ENCODE measurements around the gene NRL. TPM values are rescaled to one million over a fixed set of nuclear protein-coding genes. Genes with fewer than 3 reads are reported as not detected.

NRL gene
- total RNA-seq, 6 donors from 2014 or later: 2.6 to 9.8 (median 4.4) TPM

- ATAC-seq (ENCODE audit: low FRiP score in 2 of 2): no peak
- TF ChIP-seq, protein P1, sequence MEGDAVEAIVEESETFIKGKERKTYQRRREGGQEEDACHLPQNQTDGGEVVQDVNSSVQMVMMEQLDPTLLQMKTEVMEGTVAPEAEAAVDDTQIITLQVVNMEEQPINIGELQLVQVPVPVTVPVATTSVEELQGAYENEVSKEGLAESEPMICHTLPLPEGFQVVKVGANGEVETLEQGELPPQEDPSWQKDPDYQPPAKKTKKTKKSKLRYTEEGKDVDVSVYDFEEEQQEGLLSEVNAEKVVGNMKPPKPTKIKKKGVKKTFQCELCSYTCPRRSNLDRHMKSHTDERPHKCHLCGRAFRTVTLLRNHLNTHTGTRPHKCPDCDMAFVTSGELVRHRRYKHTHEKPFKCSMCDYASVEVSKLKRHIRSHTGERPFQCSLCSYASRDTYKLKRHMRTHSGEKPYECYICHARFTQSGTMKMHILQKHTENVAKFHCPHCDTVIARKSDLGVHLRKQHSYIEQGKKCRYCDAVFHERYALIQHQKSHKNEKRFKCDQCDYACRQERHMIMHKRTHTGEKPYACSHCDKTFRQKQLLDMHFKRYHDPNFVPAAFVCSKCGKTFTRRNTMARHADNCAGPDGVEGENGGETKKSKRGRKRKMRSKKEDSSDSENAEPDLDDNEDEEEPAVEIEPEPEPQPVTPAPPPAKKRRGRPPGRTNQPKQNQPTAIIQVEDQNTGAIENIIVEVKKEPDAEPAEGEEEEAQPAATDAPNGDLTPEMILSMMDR (IDR thresholded peaks at IDR 0.05): no peak
- TF ChIP-seq POLR2AphosphoS5 (IDR thresholded peaks at IDR 0.05) (no peak), POLR2A (IDR thresholded peaks at IDR 0.05) (no peak), EP300 (IDR thresholded peaks at IDR 0.05) (no peak)
- Histone ChIP-seq H3K4me3 (no peak overlapping the region), H3K27me3 (no peaks in the 10 kb centered on the region), H3K4me1 (peaks cover 8 to 28% (median 12%) of the 10 kb centered on the region in 4 donors), H3K36me3 (peaks cover 40 to 73% (median 57%) of the 10 kb centered on the region in 4 donors), H3K9me3 (no peaks in the 10 kb centered on the region), H3K27ac (no peak overlapping the region)
- DNase-seq: no peak
- 83 to 92% methylated on average over 5 to 9 of the region's 9 CpGs for WGBS, 2 donors
These were observed 36.2 kb upstream of the NRL start for GRCh38 chr14:24150993-24151392.

- WGBS, 2 donors: 93 to 100% methylated on average over 2 to 9 of the region's 9 CpGs
- H3K27me3 ChIP-seq: no peaks in the 10 kb centered on the region
- peaks cover 36 to 69% (median 53%) of the 10 kb centered on the region in 4 donors for H3K36me3 ChIP-seq
- ATAC-seq (ENCODE audit: low FRiP score in 2 of 2) (no peak), DNase-seq (no peak)
- H3K4me1 ChIP-seq: peaks cover 10 to 32% (median 16%) of the 10 kb centered on the region in 4 donors
- no peaks in the 10 kb centered on the region for H3K9me3 ChIP-seq
- H3K4me3 ChIP-seq: no peak overlapping the region
- no peak overlapping the region for H3K27ac ChIP-seq
- TF ChIP-seq POLR2A (IDR thresholded peaks at IDR 0.05): no peak
- TF ChIP-seq EP300 (IDR thresholded peaks at IDR 0.05): no peak
- no peak for TF ChIP-seq POLR2AphosphoS5 (IDR thresholded peaks at IDR 0.05)
- TF ChIP-seq, protein P1 (IDR thresholded peaks at IDR 0.05): no peak
These were observed 35.8 kb upstream of the NRL start for GRCh38 chr14:24150567-24150966.

GRCh38 chr14:24150061-24150460 is 35.3 kb upstream of the NRL start:
- peaks cover 15 to 37% (median 20%) of the 10 kb centered on the region in 4 donors for H3K4me1 ChIP-seq
- 93 to 98% methylated on average over 5 to 9 of the region's 9 CpGs for WGBS, 2 donors
- DNase-seq (no peak), ATAC-seq (ENCODE audit: low FRiP score in 2 of 2) (no peak)
- no peak overlapping the region for H3K4me3 ChIP-seq
- H3K9me3 ChIP-seq: no peaks in the 10 kb centered on the region
- H3K36me3 ChIP-seq: peaks cover 31 to 64% (median 48%) of the 10 kb centered on the region in 4 donors
- no peak overlapping the region for H3K27ac ChIP-seq
- no peak for TF ChIP-seq EP300 (IDR thresholded peaks at IDR 0.05)
- TF ChIP-seq POLR2AphosphoS5 (IDR thresholded peaks at IDR 0.05): no peak
- TF ChIP-seq POLR2A (IDR thresholded peaks at IDR 0.05): no peak
- TF ChIP-seq, protein P1 (IDR thresholded peaks at IDR 0.05): no peak
- H3K27me3 ChIP-seq: no peaks in the 10 kb centered on the region

- Histone ChIP-seq H3K4me3 (no peak overlapping the region), H3K27me3 (no peaks in the 10 kb centered on the region), H3K27ac (no peak overlapping the region), H3K36me3 (peaks cover 28 to 58% (median 43%) of the 10 kb centered on the region in 4 donors), H3K4me1 (peaks cover 19 to 37% (median 23%) of the 10 kb centered on the region in 4 donors), H3K9me3 (no peaks in the 10 kb centered on the region)
- WGBS, 2 donors: 97 to 100% methylated on average over 3 of the region's 3 CpGs
- DNase-seq (no peak), ATAC-seq (ENCODE audit: low FRiP score in 2 of 2) (no peak)
- TF ChIP-seq POLR2AphosphoS5 (IDR thresholded peaks at IDR 0.05) (no peak), EP300 (IDR thresholded peaks at IDR 0.05) (no peak), POLR2A (IDR thresholded peaks at IDR 0.05) (no peak)
- TF ChIP-seq, protein P1 (IDR thresholded peaks at IDR 0.05): no peak
These were observed 34.7 kb upstream of the NRL start for GRCh38 chr14:24149302-24149969.
